GM12865 (cell line): Measurements from ENCODE around the gene IGFL4.

Experiments used
- DNase-seq: peaks from one replicate; pipeline ENCODE4 v3.0.0; 2010; ENCODE audit warnings: low read depth
- H3K4me3 ChIP-seq: 2 replicates; pipeline ENCODE4 v1.5.1; 2011; ENCODE audit warnings: mild to moderate bottlenecking, low read depth, low read length, control low read depth
- CTCF ChIP-seq: IDR thresholded peaks from 2 replicates; pipeline ENCODE4 v1.5.1; 2011; ENCODE audit warnings: low read length, control low read depth, low read depth, inconsistent platforms; ENCODE audit not compliant: insufficient read depth; ENCODE audit errors: missing control alignments

Gene IGFL4

DNA sequence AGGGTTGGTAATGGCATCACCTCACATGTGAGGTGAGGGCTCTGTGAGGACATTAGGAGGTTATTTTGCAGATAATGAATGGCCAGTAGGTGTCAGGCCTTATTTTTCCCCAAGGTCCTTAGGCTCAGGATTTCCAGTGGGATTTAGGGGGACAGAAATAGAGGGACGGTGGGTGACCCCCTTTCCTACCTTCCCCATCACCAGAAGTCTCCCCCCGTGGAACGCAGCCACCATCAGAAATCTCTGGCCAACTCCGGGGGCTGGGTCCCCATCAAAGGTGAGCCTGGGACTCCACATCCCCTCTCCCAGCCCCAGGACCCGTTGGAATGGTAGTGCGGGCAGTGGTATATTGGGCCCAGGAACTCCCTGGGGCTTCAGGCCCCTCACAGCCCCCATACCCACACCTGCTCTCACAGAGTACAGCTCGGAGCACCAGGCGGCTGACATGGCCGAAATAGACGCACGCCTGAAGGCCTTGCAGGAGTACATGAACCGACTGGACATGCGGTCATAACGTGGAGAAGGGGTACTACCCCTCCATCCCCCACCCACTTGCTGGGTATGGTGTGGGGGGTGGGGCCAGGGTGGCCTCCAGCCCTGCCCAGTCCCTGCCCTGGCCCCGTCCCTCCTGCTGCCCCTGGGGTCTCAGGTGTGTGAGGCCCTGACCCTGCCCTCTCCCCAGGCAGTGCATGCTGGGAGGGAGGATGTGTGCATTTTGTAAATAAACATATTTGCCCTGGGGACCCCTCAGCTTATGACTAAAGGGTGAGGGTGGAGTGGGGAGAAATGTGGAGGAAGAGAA is 22.7 kb downstream of the IGFL4 start:
- TF ChIP-seq CTCF: no peak
- no peak overlapping the region for H3K4me3 ChIP-seq
- DNase-seq: no peak

DNA sequence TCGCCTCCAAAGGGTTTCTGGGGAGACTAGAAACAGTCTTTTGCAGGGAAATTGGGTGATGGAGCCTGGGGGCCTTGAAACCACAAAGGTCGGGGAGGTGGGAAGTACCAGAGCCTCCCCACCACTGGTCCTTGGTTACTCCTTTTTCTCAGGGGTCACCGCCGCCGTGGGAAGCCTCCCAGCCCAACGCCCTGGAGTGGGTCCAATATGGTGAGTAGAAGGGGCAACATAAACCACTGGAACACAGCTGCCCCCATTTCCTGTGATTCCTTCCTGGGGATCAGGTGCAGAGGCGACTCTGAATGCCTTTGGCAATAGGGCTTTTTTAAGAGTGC is 23.7 kb downstream of the IGFL4 start:
- DNase-seq: no peak
- H3K4me3 ChIP-seq: no peak overlapping the region
- no peak for TF ChIP-seq CTCF

- peak; percentile 84 for TF ChIP-seq CTCF
- peak overlapping the region; percentile 70 for H3K4me3 ChIP-seq
- peak; percentile 86 for DNase-seq
These were observed 24.2 kb downstream of the IGFL4 start for GRCh38 chr19:46016426-46017094.

DNA sequence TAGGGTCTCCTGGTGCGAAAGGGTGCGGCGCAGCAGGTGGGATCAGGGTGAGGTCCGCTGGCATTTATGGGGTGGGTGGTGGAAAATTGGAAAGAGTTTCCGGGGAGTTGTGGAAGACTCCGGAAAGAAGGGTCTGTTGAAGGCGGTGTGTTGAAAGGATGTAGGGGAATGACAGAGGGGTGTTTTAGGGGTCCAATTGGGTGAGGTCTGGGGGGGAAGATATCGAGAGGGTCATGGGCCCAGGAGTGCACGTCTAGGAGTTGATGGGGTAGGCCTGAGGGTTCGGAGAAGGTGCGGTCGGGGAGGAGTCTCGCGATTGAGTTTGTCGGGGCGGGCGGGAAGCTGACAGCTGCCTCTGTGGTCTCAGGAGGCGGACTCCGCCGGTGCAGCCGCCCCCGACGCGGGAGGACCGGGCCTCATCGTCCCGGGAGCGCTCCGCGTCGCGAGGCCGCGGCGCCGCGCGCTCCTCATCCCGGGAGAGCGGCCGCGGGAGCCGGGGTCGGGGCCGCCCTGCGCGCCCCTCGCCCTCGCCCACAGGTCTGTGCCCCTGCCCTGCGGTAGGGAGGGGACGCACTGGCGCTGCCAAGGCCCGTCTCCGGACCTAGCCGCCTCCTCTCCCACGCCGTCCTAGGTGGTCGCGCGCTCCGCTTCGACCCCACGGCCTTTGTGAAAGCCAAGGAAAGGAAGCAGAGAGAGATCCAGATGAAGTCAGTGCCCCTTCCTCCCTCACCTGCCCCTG is 24.9 kb downstream of the IGFL4 start:
- peak overlapping the region; percentile 70; the same call in 1 of the 2 replicates for H3K4me3 ChIP-seq
- no peak for DNase-seq
- TF ChIP-seq CTCF: no peak

GRCh38 chr19:46014941-46015686 is 25.7 kb downstream of the IGFL4 start:
- H3K4me3 ChIP-seq: no peak overlapping the region
- peak; percentile 52 for DNase-seq
- TF ChIP-seq CTCF: no peak

DNA sequence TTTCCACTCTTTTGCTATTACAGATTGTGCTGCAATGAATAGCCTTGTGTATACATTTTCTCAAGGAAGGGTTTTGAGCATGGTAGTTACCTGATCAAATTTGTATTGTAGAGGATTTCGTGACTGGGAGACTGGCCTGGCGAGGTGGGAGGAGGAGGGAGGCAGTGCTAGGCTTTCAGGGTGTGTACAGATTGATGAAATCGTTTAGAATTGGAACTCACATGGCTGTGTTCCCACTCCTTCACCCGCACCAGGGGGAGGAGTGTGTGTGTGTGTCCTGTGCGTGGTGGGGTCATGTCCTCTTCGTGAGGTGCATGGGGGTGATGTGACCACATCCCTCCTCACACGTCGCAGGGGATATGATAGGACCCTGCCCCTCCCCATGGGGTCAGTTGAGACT is 26.3 kb downstream of the IGFL4 start:
- TF ChIP-seq CTCF: no peak
- no peak for DNase-seq
- H3K4me3 ChIP-seq: no peak overlapping the region
